NCI-H2227 (cell line): Measurements from ENCODE around the gene PPP5C.
"Not testable (repeated sequence)": the region's sequence is repeated elsewhere in the genome, so short reads cannot be mapped to it uniquely, and the experiment has no call there.

ENCODE experiments used
- DNase-seq: peaks from one replicate; lab custom pipeline; 2025; ENCODE audit not compliant: unreplicated experiment; lab: John Stamatoyannopoulos, UW

PPP5C gene

DNA sequence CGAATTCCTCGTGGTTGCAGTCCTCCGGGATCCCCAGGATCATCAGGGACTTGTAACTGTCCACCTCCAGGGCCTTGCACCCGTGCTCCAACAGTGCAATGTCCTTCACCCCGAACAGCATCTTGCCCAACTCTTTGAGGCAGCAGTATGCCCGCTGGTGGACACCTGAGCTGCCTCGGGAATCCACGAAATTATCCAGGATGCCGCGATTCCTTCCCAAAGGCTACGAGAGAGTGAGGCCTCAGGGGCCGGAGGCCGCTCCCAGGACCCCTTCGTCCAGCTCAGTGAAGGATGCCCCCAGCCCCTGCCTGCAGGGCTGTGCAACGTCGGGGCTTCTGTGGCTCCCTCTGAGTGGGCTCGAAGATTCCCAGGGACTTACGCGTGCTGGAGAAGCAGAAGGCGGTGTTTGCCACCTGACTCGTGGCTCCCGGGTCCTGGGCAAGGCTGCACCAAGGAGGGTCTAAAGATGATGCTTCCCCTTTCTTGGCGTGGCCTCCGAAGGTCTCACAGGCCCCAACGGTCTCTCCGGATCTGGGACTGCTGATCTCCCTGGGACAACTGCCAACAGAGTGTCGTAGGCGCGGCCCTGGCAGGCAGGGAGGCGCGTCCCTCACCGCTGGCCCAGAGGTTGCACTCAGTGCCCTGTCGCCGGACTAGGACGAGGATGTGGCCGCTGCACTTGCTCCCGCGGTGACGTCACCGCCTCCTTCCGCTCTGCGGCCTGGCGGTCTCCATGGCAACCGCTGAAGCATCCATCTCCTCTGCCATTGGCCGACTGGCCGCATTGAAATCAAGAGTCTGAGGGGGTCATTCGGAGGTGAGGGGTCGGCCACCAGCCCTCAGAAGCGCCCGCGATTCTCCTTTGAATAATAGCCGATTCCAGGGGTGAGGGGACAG, 81.6 kb downstream of the PPP5C start, which contains the start of gene PNMA8C:
Gene PNMA8C, minus strand, starts transcription at position 698 of the 897 bp plus-strand sequence. Its CDS starts 577 bp downstream, at position 121.
- peak; percentile 85 for DNase-seq

GRCh38 chr19:46429999-46430398, 83.1 kb downstream of the PPP5C start:
- DNase-seq = no peak

DNA sequence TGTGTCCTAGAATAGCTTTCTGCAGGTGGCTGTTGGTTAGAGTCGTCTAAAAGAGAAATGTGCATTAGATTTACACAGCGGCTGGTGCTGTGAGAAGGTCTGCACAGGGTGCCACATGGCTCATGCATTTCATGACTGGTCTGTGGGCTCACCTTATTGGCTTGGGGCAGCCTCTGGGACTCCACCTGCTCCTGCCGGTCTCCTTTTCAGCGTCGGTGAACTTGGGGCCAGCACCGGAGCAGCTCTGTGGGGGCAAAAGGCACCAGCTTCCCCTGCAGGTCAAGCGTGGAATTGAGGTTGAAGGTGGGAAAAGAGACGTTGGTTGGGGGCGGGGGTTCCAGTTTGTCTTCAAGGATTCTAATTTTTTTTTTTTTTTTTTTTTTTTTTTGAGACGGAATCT, 84.9 kb downstream of the PPP5C start:
- no peak for DNase-seq

DNA sequence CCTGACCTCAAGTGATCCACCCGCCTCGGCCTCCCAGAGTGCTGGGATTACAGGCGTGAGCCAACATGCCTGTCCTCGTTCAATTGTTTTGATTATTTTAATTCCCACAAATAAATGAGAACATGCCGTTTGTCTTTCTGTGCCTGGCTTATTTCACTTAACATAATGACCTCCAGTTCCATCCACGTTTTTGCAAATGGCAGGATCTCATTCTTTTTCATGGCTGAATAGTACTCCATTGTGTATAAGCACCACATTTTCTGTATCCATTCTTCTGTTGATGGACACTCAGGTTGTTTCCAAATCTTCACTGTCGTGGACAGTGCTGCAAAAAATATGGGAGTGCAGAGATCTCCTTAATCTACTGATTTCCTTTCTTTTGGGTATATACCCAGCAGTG, 86.6 kb downstream of the PPP5C start:
- not testable (repeated sequence) for DNase-seq

- DNase-seq = peak; percentile 45
These were observed 88.1 kb downstream of the PPP5C start for GRCh38 chr19:46435009-46435408.

GRCh38 chr19:46435689-46436088, 88.8 kb downstream of the PPP5C start:
- not testable (repeated sequence) for DNase-seq
